CMK (cell line): ENCODE data around the gene GGTA1.
"Not testable (repeated sequence)": the region's sequence is repeated elsewhere in the genome, so short reads cannot be mapped to it uniquely, and the experiment has no call there.

ENCODE experiments used
- DNase-seq: peaks from one replicate; pipeline ENCODE4 v3.0.0-alpha.2; 2010; ENCODE audit warnings: low read depth

GGTA1 gene

DNA sequence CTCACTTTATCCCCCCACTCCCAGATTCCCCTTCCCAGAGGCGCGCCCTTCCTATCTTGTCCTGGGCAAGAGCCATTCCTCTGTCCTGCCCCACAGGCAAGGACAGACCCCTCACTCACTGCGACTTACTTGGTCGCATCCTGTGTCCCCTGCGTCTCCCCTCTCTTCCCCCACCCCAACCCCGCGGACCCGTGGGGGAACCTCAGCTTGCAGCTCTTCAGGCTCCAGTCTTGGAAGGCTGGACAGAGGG is 542 bp downstream of the GGTA1 start:
- DNase-seq, result no peak

DNA sequence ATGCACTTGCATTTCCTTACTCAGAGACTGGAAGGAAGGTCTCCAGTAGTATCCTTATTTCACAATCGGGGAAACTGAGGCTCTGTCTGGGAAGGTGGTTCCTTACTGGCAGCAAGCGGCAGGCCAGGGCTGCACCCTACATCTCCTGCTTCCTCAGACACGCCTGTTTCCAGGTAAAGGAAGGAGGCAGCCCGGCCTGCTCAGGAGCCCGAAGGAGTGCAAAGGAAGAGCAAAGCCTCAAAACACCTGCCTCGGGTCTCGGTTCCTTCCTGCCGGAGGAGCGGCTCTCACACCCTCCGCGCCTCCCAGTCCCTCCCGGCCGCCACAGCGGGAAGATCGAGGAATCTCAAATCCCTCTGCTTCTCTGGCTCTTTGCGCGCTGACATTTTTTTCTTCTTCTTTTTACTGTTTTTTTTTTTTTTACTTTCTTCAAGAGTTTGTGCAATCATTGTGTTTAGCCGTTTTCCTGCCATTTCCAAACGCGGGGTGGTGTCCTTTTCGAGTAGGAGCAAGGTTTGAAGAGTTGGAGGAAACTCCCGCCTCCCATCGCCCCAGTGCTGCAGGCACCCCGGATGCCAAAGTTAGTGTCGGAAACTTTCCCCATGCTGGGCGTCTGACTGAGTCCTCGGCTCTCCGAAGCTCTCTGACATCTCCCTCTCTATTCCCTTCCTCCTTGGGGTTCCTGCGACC is 1.0 kb downstream of the GGTA1 start:
- DNase-seq, result no peak

DNA sequence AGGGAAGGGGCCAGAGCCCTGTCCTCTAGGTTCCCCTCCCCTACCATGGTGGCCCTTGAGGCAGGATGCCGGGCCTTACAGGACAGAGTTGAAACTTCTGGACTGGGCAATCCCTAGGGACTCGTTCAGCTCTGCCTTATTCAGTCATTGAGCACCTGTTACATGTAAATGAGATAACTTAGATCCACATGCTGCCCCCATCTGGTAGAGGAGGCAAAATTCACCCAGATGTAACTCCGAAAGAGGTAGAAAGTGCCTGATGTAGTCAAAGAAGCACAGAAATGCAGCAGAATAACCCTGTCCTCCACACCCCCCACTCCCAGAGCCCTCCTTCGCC is 1.5 kb downstream of the GGTA1 start:
- DNase-seq, result no peak

DNA sequence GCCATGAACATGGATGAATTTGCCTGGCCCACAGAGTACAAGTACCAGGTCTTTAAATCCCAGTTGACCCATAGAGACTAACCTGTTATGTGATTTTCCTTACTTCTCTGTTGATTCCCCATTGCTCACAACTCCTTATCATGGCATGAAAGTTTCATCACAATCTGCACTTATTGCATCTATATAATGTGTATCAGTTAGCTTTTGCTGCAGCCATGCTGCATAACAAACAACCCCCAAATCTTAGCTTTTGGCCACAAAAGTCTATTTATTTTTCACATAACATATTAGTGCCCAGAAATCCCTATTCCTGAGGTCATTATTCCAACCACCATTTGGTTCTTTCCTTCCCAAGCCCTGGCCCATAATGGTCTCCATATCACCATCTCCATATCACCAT is 3.7 kb downstream of the GGTA1 start:
- no peak for DNase-seq

DNA sequence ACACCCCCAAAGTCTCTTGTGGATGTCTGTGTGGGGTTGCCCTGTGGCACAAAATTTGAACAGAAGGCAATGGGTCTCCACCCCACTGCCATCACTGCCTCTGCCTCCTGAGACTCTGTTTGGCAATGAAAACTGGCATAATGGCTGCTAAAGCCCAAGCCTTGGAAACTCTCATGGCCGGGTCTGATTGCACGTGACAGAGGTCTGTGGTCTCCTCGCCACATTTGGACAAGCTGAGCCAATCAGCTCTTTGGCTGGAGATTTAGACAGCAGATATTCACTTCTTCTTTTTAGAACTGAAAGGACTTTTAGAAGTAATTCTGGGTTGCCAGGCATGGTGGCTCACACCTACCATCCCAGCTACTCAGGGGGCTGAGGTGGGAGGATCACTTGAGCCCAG is 5.5 kb downstream of the GGTA1 start:
- no peak for DNase-seq

DNA sequence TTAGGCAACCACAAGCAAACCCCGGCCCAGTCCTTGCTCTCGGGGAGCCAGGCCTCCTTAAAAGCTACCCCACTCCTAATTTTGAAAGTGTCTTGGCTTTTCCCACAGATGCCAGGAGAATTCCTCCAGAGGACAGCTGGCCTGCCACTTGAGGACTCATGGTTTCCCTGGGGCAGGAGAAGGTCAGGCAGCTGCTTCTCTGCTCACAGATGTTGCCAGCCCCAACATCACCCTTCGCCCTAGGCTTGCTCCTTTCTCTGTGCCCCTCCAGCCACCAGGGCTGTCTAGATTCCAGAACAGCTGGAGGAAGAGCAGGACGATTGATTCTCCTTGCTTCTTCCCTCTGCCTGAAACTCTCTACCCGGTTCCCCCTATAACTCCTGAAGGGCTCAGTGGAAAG is 8.5 kb downstream of the GGTA1 start:
- DNase-seq, result no peak

DNA sequence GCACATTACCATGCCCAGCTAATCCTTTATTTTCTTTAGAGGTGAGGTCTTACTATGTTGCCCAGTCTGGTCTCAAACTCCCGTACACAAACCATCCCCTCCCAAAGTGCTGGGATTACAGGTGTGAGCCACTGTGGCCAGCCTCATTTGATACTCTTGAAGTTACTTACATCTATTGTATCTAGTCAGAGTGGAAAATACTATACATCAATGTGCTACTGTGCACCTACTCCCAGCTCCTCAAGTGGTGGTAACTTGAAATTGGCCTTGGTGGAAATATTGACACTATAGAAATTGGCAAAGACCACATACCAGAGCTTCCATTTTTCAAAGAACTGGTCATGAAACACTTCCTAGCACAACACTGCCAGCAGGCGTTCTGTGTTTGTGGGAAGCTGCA is 10.3 kb downstream of the GGTA1 start:
- DNase-seq, result no peak

DNA sequence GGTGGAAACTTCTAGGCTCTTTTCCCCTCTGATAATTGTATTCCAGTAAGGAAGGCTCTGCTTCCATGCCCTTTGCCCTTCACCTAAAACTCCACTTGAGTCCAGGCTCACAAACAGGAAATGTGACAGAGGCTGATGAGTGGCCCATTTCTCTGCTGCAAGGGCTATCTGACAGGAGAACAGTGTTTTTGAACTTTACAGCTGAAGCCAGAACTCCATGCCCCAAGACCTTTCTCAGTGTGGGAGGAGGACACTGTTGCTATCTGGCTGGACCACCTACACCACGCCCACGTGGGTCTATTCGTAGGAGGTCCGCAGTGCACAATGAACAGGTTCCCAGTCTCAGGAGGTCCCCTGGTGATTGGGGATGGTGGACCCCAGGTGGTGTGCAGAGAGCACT is 13.6 kb downstream of the GGTA1 start:
- DNase-seq, result no peak

DNA sequence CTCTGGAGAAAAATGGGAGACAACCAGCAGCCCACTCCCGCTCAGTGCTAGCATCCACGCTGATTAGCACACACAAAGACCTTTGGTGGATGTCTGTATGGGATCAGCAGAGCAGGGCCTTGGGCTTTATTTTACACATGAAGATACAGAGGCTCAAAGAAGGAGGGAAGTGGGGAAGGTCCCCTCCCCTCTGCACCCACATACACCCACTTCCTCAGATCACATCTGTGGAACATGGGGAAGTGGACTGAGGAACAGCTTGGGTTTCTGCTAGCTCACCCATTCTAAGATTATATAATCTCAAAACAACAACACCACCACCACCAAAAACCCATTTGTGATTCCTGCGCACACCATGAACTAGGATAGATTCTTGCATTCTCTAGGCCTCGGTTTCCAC is 14.0 kb downstream of the GGTA1 start:
- DNase-seq, result no peak

DNA sequence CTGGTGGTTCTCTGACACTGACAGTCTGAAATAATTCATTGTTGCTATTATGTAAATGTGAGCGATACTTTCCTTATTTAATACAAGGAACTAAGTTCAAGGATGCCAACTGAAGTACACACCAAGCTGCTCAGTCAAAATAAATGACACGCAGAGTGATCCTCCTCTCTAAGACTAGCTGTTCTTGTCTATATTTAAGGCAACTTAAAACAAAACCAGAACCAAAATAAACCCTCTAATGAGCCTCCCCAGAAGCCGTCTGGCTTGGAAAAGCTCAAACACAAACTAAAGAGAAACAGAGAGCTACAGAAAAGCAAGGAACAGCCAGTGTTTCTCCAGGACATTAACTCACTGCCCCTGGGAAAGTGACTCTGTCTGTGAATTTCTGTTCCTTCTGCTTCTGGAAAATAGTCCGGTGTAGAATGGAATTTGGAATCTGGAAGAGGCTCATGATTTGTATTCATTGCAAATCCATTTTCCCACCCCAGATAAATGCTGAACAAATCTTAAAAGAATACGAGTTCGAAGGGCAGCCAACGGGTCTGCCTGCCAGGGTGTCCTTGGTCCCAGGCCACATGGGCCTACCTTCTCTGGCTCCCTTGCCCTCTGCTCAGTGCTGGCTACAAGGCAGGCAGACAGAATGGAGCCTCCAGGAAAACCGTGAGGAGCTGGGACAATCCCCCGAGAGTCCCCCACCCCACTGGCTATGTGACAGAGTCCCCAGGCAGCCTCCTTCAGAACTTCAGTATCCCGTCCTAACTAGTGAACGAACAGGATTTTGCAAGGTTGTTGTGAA is 14.8 kb downstream of the GGTA1 start:
- DNase-seq, result no peak

DNA sequence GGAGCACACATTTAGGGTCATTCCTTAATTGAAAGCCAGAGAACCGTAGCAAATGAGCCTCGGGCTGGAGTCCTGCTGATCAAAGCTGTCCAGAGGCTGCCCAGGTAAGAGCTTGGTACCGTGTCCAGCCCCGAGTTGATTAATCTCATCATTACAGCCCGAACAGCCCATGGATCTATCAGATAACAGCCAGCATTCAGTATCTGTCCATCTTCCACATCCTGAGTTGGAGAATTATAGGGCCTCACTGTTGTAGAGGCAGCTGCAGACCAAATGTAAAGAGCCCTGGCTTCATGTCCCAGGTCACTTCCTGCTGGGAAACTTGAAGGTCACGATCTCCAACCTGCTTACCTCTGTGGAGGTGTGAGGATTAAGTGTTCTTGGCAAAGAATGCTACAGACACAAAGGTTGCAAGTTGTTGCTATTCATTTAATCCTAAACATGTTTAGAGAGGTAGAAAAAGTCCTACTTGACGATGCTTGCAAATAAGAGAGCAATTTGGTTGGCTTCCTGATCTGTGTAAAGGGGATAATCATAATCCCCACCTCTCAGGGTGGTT is 16.1 kb downstream of the GGTA1 start:
- no peak for DNase-seq

DNA sequence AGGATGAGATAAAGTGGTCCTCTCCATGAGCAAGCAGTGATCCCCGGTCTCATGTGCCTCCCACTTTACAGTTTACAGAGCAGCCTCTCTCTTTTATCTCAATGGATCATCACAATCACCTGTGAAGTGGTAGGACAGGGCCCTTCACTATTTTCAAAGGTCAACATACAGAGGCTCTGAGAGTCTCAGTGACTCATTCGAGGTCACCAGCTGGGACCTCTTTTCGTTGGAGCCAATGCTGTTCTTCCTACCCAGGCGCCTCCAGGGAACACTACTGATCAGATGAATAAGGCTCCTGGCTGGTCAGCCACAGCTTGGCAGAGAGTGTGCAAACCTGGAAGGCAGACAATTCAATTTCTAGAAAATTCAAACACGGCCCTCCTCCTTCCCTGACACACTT is 16.6 kb downstream of the GGTA1 start:
- DNase-seq, result no peak

DNA sequence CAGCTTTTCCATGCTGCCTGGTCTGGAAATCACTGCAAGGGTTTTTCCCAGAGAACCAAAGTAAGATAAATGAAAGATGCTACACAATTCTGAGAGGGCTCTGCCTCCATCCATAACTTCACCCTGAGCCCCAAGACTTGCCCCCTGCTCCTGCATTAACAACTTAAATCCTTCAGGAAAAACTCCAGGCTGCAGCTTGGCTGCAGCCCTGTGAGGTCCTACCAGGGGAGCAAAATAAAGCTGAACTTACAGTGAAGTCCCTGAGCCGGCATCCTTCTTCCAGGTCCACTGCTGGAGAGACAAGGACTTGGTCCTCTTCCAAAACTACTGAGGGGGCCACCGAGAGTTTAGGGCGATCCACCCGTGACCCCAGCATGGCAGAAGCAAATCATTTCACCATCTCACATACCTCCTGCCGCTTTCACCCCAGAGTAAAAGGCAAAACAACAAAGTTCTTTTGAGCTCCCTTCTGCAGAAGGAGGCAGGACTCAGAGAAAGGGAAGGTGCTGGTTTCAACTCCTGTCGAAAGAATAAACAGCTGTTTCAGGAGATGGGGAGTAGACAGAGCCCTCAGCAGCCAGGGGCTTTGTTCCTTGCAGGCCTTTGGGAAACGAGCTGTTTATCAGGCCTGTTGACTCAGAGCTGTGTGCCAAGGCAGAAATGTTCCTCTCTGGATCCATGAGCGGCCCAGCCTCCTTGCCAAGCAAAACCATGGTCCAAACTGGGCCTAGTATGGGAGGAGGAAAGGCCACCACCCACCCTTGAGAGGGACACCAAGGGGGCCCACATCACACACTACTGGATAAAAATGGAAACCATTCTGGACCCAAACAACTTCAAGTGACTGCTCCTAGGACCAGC is 20.6 kb downstream of the GGTA1 start:
- no peak for DNase-seq

DNA sequence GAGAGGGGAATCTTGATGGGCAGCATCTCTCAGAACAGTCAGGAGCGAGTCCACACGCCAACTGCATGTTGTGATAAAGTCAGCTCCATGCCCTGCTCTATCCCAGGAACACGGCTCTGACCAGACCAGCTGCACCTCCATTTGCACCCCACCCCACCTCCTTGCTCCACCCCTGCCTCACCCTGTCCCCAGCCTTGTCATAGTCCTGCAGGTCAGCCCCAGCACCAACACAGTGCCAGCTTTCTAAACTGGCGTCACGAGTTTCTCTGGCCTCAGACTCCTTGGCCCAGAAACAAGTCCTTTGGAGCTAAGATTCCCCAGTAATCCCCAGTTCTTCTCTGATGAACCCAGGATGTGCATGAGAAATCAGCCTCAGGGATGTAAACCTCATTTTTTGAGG is 23.5 kb downstream of the GGTA1 start:
- DNase-seq, result no peak

DNA sequence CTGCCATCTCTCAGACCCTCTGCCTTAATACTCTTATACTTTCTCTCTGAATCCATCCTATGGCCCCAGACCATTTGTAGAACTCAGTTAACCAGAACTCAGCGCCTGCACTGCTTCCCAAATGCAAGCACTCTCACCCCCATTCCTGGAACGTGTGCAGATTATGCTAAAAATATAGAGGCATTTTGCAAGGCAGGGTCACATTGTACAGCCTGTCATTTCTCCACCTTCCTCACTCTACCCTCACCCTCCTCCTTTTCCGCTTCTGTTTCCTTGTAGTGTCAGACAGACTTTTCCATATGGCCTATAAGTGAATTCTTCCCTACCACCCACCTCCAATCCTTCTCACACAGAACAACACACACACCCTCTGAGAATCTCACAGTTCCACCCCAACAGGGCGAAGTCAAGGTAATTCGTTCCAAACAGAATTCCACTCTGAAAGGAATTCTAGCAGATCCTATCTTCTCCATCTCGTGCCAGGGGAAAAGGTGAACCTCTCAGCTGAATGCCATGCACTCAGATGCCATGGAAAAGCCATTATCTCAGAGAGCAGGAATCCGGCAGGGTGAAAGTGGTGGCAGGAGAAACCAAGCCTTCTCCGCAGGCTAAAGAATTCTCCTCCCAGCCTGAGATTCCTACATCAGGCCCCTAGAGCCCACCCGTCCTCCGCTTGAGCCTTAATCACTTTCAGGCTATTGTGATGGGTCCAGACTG is 25.3 kb downstream of the GGTA1 start:
- DNase-seq, result no peak

DNA sequence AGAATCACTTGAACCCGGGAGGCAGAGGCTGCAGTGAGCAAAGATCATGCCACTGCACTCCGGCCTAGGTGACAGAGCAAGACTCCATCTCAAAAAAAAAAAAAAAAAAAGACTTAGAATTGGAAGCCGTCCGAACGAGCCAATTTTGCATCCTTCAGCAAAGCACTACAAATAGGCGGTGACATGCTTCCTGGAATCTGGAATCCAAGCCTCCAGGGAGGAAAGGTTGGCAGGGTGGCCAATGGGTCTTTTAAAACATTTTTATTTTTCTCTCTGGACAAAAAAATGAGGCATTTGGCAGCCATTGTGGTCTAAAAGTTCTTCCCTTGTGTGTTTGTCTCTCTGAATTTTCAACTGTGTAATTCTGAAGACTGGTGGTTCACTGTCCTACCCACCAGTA is 26.4 kb downstream of the GGTA1 start:
- DNase-seq, result no peak

DNA sequence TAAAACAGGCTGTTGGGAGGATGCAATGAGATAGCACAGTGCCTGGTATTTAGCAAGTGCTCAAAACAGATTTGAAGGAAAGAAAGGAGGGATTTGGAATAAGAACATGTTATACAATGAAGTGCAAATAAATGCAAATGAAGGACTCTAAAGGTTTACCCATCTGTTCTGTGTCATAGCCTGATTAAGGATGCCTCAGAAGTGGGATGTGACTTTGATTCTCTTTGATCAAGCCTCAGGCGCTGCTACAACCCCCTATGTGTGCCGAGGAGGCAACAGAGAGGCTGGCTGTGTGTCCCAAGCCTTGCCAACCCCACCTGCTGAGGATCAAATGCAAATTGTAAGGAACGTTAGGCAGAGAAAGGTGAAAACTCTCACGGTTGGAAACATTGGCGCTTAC is 27.2 kb downstream of the GGTA1 start:
- no peak for DNase-seq

DNA sequence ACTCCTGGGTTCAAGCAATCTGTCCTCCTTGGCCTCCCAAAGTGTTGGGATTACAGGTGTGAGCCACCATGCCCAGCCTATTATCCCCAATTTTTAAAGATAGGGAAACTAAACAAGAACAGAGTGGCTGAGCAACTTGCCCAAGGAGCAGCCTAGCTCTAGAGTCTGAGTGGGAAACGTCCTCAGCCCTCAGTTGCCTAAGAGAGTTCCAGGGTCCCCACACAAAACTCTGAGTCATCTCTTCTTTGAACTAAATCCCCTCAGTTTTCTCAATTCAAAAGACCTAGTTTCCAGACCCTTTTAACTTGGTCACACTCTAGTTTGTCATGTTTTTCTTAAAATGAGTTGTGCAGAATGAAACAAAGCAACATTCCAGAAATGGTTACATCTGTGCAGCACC is 33.5 kb downstream of the GGTA1 start:
- no peak for DNase-seq

DNA sequence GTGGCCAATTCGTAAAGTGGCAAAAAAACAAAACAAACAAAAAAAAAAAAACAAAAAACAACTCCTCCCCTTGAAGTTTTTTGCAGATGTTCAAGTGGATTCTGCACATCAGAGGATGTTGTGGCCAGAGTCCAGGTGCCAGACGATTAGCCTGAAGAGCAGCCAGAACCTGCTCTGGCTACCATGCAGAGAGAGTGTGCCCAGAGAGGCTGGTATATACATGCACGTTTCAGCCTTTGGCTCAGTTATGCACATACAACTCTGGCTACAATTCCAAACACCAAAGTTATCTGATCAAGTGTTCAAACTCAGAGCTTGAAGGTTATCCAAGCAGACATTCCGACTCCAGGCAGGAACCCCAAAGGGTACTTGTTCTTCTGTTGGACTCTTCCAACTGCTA is 34.7 kb downstream of the GGTA1 start:
- DNase-seq, result no peak

DNA sequence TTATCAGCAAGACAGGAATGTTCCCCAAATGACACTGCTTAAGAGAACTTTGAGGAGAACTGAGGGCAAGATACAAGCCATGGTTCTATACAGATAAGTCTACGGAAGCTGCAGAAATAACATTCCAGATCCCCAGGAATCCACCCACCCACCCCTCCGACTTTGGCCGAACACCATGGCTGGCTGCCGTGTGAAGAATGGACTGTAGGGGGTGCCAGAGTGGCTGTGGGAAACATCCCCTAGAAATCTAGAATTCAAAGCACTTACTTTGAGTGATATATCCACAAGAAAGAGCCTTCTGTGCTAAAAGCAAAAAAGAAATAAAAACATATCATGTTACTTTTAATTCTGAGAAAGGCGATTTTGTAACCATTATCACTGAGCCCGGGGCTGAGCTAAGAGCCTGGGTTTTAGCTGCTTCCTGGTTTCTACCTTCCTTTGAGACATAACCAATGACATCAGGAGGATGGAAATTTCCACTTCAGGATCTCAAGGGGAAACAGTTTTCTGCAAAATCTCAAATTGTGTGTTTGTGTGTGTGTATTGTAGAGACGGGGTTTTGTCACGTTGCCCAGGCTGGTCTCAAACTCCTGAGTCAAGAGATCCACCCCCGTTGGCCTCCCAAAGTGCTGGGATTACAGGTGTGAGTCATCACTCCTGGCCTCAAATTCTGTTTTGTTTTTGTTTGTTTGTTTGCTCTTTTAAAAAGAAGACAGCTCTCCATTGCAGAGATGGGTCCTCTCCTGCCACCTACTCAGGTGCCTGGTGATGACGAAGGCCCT is 36.4 kb downstream of the GGTA1 start:
- peak; percentile 56 for DNase-seq

DNA sequence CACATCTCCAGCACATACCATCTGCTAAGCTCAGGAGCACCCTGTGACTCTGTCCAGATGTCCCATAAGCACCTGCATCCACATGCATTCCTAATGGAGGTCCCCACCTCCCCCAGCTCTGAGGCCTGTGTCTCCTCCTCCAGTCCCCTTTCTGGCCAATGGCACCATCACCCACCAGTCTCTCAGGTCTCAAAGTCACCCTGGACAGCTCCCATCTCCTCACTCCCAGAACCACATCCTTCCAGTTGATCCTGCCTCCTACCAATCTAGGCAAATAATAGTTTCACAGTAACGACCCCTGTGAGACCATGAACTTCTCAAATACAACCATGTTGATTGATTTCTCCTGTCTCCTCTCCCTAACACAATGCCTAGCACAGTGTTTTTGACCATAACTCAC is 40.1 kb downstream of the GGTA1 start:
- no peak for DNase-seq

DNA sequence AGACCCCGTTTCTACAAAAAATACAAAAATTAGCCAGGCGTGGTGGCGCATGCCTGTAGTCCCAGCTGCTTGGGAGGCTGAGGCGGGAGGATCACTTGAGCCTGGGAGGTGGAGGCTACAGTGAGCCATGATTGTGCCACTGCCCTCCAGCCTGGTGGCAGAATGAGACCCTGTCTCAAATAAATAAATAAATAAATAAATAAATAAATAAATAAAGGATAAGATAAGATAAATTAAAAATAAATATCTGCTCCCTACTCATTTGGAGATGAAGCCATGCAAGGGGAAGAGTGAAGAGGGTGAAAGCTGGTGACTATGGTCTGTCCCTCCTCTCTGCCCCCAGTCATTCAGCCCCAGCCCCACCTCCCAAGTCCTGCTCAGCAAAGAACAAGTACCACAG is 41.2 kb downstream of the GGTA1 start:
- not testable (repeated sequence) for DNase-seq
